H1 (cell line): ENCODE results near the gene AMOT. TPM values are rescaled to one million over a fixed set of nuclear protein-coding genes. Genes with fewer than 3 reads are reported as not detected.

Experiments used
- CTCF ChIA-PET: fragments of 300-600 bp; sonication (Branson Sonifier 250); formaldehyde crosslinking; loops from one replicate; lab custom pipeline; 2021; ENCODE audit not compliant: partially characterized antibody; lab: Charles Lee
- POLR2A ChIA-PET: fragments of 300-600 bp; sonication (Branson Sonifier 250); formaldehyde crosslinking; loops from one replicate; lab custom pipeline; 2021; ENCODE audit warnings: inconsistent platforms; ENCODE audit not compliant: partially characterized antibody; lab: Charles Lee
- DNase-seq, 2 experiments: peaks; one replicate each; pipeline versions ENCODE4 v3.0.0 to v3.0.0-alpha.2; 2010 to 2022; ENCODE audit warnings: low spot score in 2 of 2, low read depth in 1 of 2, mixed read lengths in 1 of 2
- FAIRE-seq: peaks from 2 replicates; lab custom pipeline; 2011; peaks lifted over from hg19 to GRCh38; lab: Jason Lieb, UNC
- H2AFZ ChIP-seq: 2 replicates; pipeline ENCODE4 v1.8.1; 2012; ENCODE audit warnings: low read length, inconsistent platforms
- H2AK5ac ChIP-seq: 2 replicates; pipeline ENCODE4 v1.6.1; 2013; ENCODE audit warnings: low read depth, low read length
- H2BK120ac ChIP-seq: replicated peaks from 2 replicates; pipeline ENCODE3; 2013; ENCODE audit warnings: low read depth, low read length, inconsistent platforms
- H2BK12ac ChIP-seq: 2 replicates; pipeline ENCODE4 v1.6.1; 2013; ENCODE audit warnings: low read depth, low read length
- H2BK15ac ChIP-seq: 2 replicates; pipeline ENCODE4 v1.6.1; 2013; ENCODE audit warnings: low read length
- H2BK20ac ChIP-seq: 2 replicates; pipeline ENCODE4 v1.6.1; 2013; ENCODE audit warnings: low read length
- H2BK5ac ChIP-seq: 2 replicates; pipeline ENCODE4 v1.6.1; 2013; ENCODE audit warnings: low read depth, low read length
- H3K14ac ChIP-seq: 2 replicates; pipeline ENCODE4 v1.6.1; 2013; ENCODE audit warnings: inconsistent platforms; ENCODE audit not compliant: insufficient read length
- H3K18ac ChIP-seq: 2 replicates; pipeline ENCODE4 v1.6.1; 2013; ENCODE audit warnings: low read length; ENCODE audit errors: extremely low read depth
- H3K23ac ChIP-seq: 2 replicates; pipeline ENCODE4 v1.6.1; 2013; ENCODE audit warnings: inconsistent platforms; ENCODE audit not compliant: insufficient read length
- H3K23me2 ChIP-seq: 2 replicates; pipeline ENCODE4 v1.6.1; 2013; ENCODE audit warnings: low read depth, low read length
- H3K27ac ChIP-seq: 2 replicates; pipeline ENCODE4 v1.6.1; 2011; ENCODE audit warnings: low read depth, low read length, inconsistent platforms
- H3K27me3 ChIP-seq, 4 experiments: replicated peaks in 1 of 4; 1 replicate in 1 of 4; 2 replicates in 3 of 4; pipeline versions ENCODE4 v1.6.1 to v1.8.1; 2011 to 2013; ENCODE audit warnings: low read length in 3 of 4, mild to moderate bottlenecking in 3 of 4, inconsistent platforms in 2 of 4, mixed read lengths in 2 of 4, moderate library complexity in 1 of 4; ENCODE audit not compliant: control insufficient read depth in 3 of 4, insufficient read depth in 3 of 4; ENCODE audit errors: extremely low read depth in 1 of 4
- H3K36me3 ChIP-seq, 4 experiments: 2 replicates each; pipeline versions ENCODE4 v1.6.1 to v1.8.1; 2011 to 2013; ENCODE audit warnings: mild to moderate bottlenecking in 4 of 4, low read length in 3 of 4, moderate library complexity in 2 of 4, control low read depth in 1 of 4, inconsistent platforms in 1 of 4; ENCODE audit not compliant: insufficient read depth in 4 of 4, control insufficient read depth in 2 of 4
- H3K4ac ChIP-seq: replicated peaks from 2 replicates; pipeline ENCODE3; 2013; ENCODE audit warnings: low read length, low read depth, mixed read lengths, inconsistent platforms; ENCODE audit not compliant: insufficient read length
- H3K4me1 ChIP-seq, 4 experiments: replicated peaks in 1 of 4; 1 replicate in 1 of 4; 2 replicates in 3 of 4; pipeline versions ENCODE4 v1.6.1 to v1.8.1; 2011 to 2013; ENCODE audit warnings: low read length in 3 of 4, inconsistent platforms in 2 of 4, mixed read lengths in 1 of 4; ENCODE audit not compliant: insufficient read depth in 4 of 4, control insufficient read depth in 3 of 4
- H3K4me2 ChIP-seq, 2 experiments: 2 replicates each; pipeline versions ENCODE4 v1.6.1 to v1.8.1; 2011 to 2013; ENCODE audit warnings: low read depth in 2 of 2, low read length in 2 of 2, control low read depth in 1 of 2, inconsistent platforms in 1 of 2, mild to moderate bottlenecking in 1 of 2; ENCODE audit not compliant: insufficient read depth in 1 of 2
- H3K4me3 ChIP-seq, 4 experiments: fragments of 200-600, 300-600 bp in 1 of 4; sonication (generic), shearing (Covaris generic), sonication (Bioruptor Twin) in 1 of 4; 2 replicates each; pipeline versions ENCODE4 v1.5.1 to v1.8.1; 2011 to 2016; ENCODE audit warnings: low read length in 4 of 4, low read depth in 3 of 4, control low read depth in 2 of 4, inconsistent platforms in 2 of 4, mild to moderate bottlenecking in 2 of 4, mixed read lengths in 1 of 4, moderate library complexity in 1 of 4; ENCODE audit not compliant: insufficient read depth in 2 of 4; ENCODE audit errors: extremely low read depth in 1 of 4
- H3K56ac ChIP-seq: replicated peaks from 2 replicates; pipeline ENCODE3; 2013; ENCODE audit warnings: low read depth, mild to moderate bottlenecking, mixed read lengths, low read length, inconsistent platforms; ENCODE audit not compliant: insufficient read length
- H3K79me1 ChIP-seq: 2 replicates; pipeline ENCODE4 v1.6.1; 2013; ENCODE audit warnings: low read depth, low read length, control low read depth
- H3K79me2 ChIP-seq, 2 experiments: 2 replicates each; pipeline versions ENCODE4 v1.6.1 to v1.8.1; 2012 to 2013; ENCODE audit warnings: low read length in 2 of 2, mild to moderate bottlenecking in 2 of 2, inconsistent platforms in 1 of 2; ENCODE audit not compliant: insufficient read depth in 2 of 2, control insufficient read depth in 1 of 2
- H3K9ac ChIP-seq, 4 experiments: replicated peaks in 1 of 4; 1 replicate in 1 of 4; 2 replicates in 3 of 4; pipeline versions ENCODE4 v1.6.1 to v1.8.1; 2011 to 2013; ENCODE audit warnings: low read depth in 3 of 4, low read length in 3 of 4, control low read depth in 2 of 4, mild to moderate bottlenecking in 2 of 4, moderate library complexity in 2 of 4, inconsistent platforms in 1 of 4; ENCODE audit errors: extremely low read depth in 1 of 4
- H3K9me3 ChIP-seq, 2 experiments: 2 replicates each; pipeline versions ENCODE4 v1.6.1 to v1.8.1; 2012 to 2013; ENCODE audit warnings: mild to moderate bottlenecking in 2 of 2, moderate library complexity in 2 of 2, control low read depth in 1 of 2, inconsistent platforms in 1 of 2, low read depth in 1 of 2, low read length in 1 of 2, mixed read lengths in 1 of 2; ENCODE audit not compliant: insufficient read depth in 2 of 2
- H4K20me1 ChIP-seq, 2 experiments: replicated peaks in 1 of 2; 2 replicates each; pipeline versions ENCODE3 to v1.8.1; 2011 to 2013; ENCODE audit warnings: inconsistent platforms in 2 of 2, low read length in 2 of 2, mild to moderate bottlenecking in 1 of 2; ENCODE audit not compliant: insufficient read depth in 2 of 2, control insufficient read depth in 1 of 2
- H4K5ac ChIP-seq: 2 replicates; pipeline ENCODE4 v1.6.1; 2013; ENCODE audit warnings: low read length, low read depth, mixed read lengths, inconsistent platforms; ENCODE audit not compliant: insufficient read length
- H4K8ac ChIP-seq: 2 replicates; pipeline ENCODE4 v1.8.0; 2013; ENCODE audit warnings: mild to moderate bottlenecking, moderate library complexity, low read length, inconsistent platforms; ENCODE audit not compliant: insufficient read depth; ENCODE audit errors: extremely low read depth
- H4K91ac ChIP-seq: replicated peaks from 2 replicates; pipeline ENCODE3; 2013; ENCODE audit warnings: low read length, mixed read lengths, inconsistent platforms; ENCODE audit not compliant: insufficient read length
- CEBPB ChIP-seq: IDR thresholded peaks from 2 replicates; pipeline ENCODE4 v1.6.1; 2012; ENCODE audit warnings: low read depth, low read length
- CREB1 ChIP-seq: IDR thresholded peaks from 2 replicates; pipeline ENCODE4 v1.6.1; 2012; ENCODE audit warnings: inconsistent platforms
- CTCF ChIP-seq, 3 experiments: IDR thresholded peaks; 1 replicate in 2 of 3; 2 replicates in 1 of 3; pipeline versions ENCODE4 v1.5.1 to v1.6.1; 2011; ENCODE audit warnings: low read length in 3 of 3, mild to moderate bottlenecking in 3 of 3, inconsistent platforms in 2 of 3, low read depth in 1 of 3, moderate library complexity in 1 of 3; ENCODE audit not compliant: insufficient read depth in 1 of 3; ENCODE audit errors: control extremely low read depth in 1 of 3
- JUND ChIP-seq: IDR thresholded peaks from 2 replicates; pipeline ENCODE4 v1.6.1; 2011; ENCODE audit warnings: mild to moderate bottlenecking, improper control_type of control experiment, low read length
- RAD21 ChIP-seq, 2 experiments: IDR thresholded peaks in 1 of 2; conservative IDR thresholded peaks in 1 of 2; 2 replicates each; pipeline ENCODE4 v1.6.1; 2011; ENCODE audit warnings: low read depth in 2 of 2, low read length in 2 of 2, improper control_type of control experiment in 1 of 2, inconsistent platforms in 1 of 2, mild to moderate bottlenecking in 1 of 2, moderate library complexity in 1 of 2
- RNF2 ChIP-seq: fragments of 200-900, 300-1000 bp; sonication (generic); IDR thresholded peaks from 2 replicates; pipeline ENCODE4 v1.7.1; 2016; ENCODE audit warnings: borderline replicate concordance, low read depth, mild to moderate bottlenecking, antibody characterized with exemption, low read length; ENCODE audit not compliant: poor library complexity, severe bottlenecking; ENCODE audit errors: missing control alignments
- SAP30 ChIP-seq: fragments of 300-600 bp; sonication (generic); IDR thresholded peaks from 2 replicates; pipeline ENCODE4 v1.7.1; 2012; ENCODE audit warnings: low read length, moderate library complexity, mild to moderate bottlenecking, inconsistent platforms; ENCODE audit not compliant: insufficient read depth, insufficient replicate concordance
- SIX5 ChIP-seq: IDR thresholded peaks from 2 replicates; pipeline ENCODE4 v1.6.1; 2011; ENCODE audit warnings: mild to moderate bottlenecking, low read depth, low read length
- SP2 ChIP-seq: IDR thresholded peaks from 2 replicates; pipeline ENCODE4 v1.6.1; 2012; ENCODE audit warnings: mild to moderate bottlenecking, low read length, inconsistent platforms
- USF2 ChIP-seq: IDR thresholded peaks from 2 replicates; pipeline ENCODE4 v1.6.1; 2011; ENCODE audit warnings: low read length, improper control_type of control experiment
- WGBS, 2 experiments: shearing (Covaris generic) in 1 of 2; methylation state at CpG; one replicate each; pipeline versions ENCODE4 v1.1.6 to v1.1.7; 2013 to 2015; ENCODE audit warnings: low lambda C conversion rate in 2 of 2, mixed read lengths in 2 of 2, inconsistent platforms in 1 of 2, low coverage in 1 of 2, missing lambda C conversion rate in 1 of 2; ENCODE audit not compliant: insufficient replicate concordance in 2 of 2, insufficient coverage in 1 of 2, insufficient read length in 1 of 2; ENCODE audit errors: extremely low coverage in 1 of 2, missing lambda C conversion rate in 1 of 2; 5-methylcytosine and 5-hydroxymethylcytosine counted together
- polyA plus RNA-seq, 7 experiments: library from polyadenylated mRNA; depleted of rRNA in 3 of 7; stranded (reverse) in 5 of 7; unstranded in 2 of 7; fragments of >200 nt in 5 of 7; fragments of 200-250 nt in 2 of 7; gene quantifications; 1 replicate in 5 of 7; 2 replicates in 1 of 7; 4 replicates in 1 of 7; pipeline versions ENCODE4 v1.2.1 to v1.2.3, GENCODE V29; 2011 to 2013; ENCODE audit warnings: missing spikeins in 2 of 7, mixed read lengths in 2 of 7
- total RNA-seq: library from RNA; stranded (reverse); fragmentation: NEBNext Ultra II Directional; extraction: Animal tissue kit (Norgen Biotek cat#: 25700); gene quantifications from 2 replicates; pipeline ENCODE4 v1.2.1, GENCODE V29; 2021

Gene AMOT
- total and polyA plus RNA-seq, 2 of the 8 experiments (the other 6 are each of a cell fraction or from before 2014, with no cell fraction given): 2.3 to 7.1 TPM

- no peak overlapping the region for H3K18ac ChIP-seq
- no peak overlapping the region for H3K27ac ChIP-seq
- no peak overlapping the region for H3K56ac ChIP-seq
- no peak overlapping the region for H2BK120ac ChIP-seq
- H2BK12ac ChIP-seq: no peak overlapping the region
- H2AFZ ChIP-seq: no peak overlapping the region
- H3K4me3 ChIP-seq: no peak overlapping the region
- no peaks in the 10 kb centered on the region for H3K36me3 ChIP-seq
- H3K27me3 ChIP-seq: no peaks in the 10 kb centered on the region
- no peak overlapping the region for H3K14ac ChIP-seq
- H3K4ac ChIP-seq: no peak overlapping the region
- no peak for FAIRE-seq
- H2BK5ac ChIP-seq: no peak overlapping the region
- H3K79me1 ChIP-seq: no peaks in the 10 kb centered on the region
- POLR2A ChIA-PET: no interaction called here
- H3K23ac ChIP-seq: no peak overlapping the region
- H4K91ac ChIP-seq: no peak overlapping the region
- H4K8ac ChIP-seq: no peak overlapping the region
- no peak overlapping the region for H2BK20ac ChIP-seq
- H3K4me1 ChIP-seq: no peaks in the 10 kb centered on the region
- no peak overlapping the region for H2BK15ac ChIP-seq
- no peak overlapping the region for H2AK5ac ChIP-seq
- H3K4me2 ChIP-seq: no peak overlapping the region
- no peaks in the 10 kb centered on the region for H3K9me3 ChIP-seq
- WGBS, 2 experiments: 81% methylated on average over 2 of the region's 2 CpGs; no CpG with 5 or more reads in 1 of the 2 experiments
- H4K5ac ChIP-seq: no peak overlapping the region
- no peak for DNase-seq
- no peaks in the 10 kb centered on the region for H3K79me2 ChIP-seq
- H3K9ac ChIP-seq: no peak overlapping the region
- H3K23me2 ChIP-seq: no peaks in the 10 kb centered on the region
- no peaks in the 10 kb centered on the region for H4K20me1 ChIP-seq
- CTCF ChIA-PET: interaction anchor here (0.7 kb wide), 1 partner anchor 10 kb away, joined by 3 read pairs; no protein-coding TSS in a partner anchor
- TF ChIP-seq SIX5 (no peak), USF2 (no peak), CTCF (IDR thresholded peaks at IDR 0.05; ENCODE audit: control extremely low read depth in 1 of 3, insufficient read depth in 1 of 3, low read depth in 1 of 3, low read length in 3 of 3) (no peak), JUND (no peak), CEBPB (no peak), RAD21 (IDR thresholded peaks at IDR 0.05 in 1 of 2, conservative IDR thresholded peaks at IDR 0.05 in 1 of 2; ENCODE audit: low read depth in 2 of 2, low read length in 2 of 2) (no peak), CREB1 (no peak), SAP30 (no peak), RNF2 (no peak), SP2 (no peak)
Measured at GRCh38 chrX:112751076-112751475, 89.6 kb downstream of the AMOT start.
